ENCODE results near the gene PDSS2. TPM values are rescaled to one million over a fixed set of nuclear protein-coding genes. Genes with fewer than 3 reads are reported as not detected.
A peak's percentile ranks its signal among the peaks of the same experiment; 100 is the strongest.
"Not testable (repeated sequence)": the region's sequence is repeated elsewhere in the genome, so short reads cannot be mapped to it uniquely, and the experiment has no call there.

Gene PDSS2
- total RNA-seq, 8 experiments from 2014 or later, result 6.8 to 14.4 (median 8.7) TPM

DNA sequence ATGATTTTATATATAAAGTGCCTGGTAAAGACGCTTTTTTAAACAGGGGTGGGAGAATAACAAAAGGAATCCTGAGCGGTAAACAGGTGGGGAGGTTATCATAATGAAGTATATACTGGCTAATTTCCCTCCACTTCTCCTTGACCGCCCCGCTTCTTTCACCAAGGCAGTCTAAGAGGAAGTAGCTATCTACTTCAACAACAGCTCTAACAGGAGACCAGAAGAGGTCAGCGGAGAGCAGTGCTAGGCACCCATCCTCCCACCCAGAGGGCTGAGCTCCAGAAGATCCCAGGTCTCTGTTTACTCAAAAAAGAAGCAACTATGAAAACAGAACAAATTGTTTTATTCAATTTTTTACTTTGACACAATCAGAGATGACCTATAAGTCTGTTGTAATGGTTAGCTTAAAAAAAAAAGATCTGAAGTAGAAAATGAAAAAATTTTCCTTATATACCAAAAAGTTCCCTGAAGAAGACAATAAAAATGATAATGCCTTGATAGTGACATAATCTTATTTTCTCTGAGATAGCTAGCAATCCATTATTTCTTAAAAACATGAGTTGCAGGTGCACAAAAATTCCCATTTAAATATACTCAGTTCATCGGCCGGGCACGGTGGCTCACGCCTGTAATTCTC is 141.1 kb downstream of the PDSS2 start:
- ATAC-seq (replicated peaks in 6 of 8), result peak; percentile 53 to 98 (median 72)
- no peak overlapping the region for H3K4me3 ChIP-seq
- WGBS, 10 experiments, result 30 to 83% (median 70%) methylated on average over 1 to 8 of the region's 9 CpGs; no CpG with 5 or more reads in 1 of the 10 experiments
- in situ Hi-C loops (cut with MboI; ENCODE audit: low pct_unique_long_range_greater_than_20kb in 2 of 9, low sequenced_read_pairs in 9 of 9, unreplicated experiment in 9 of 9), result loop anchor here in 1 of 9 experiments (25.0 kb wide), 1 partner anchor 344 kb away; no protein-coding TSS in a partner anchor
- no peak overlapping the region for H3K27ac ChIP-seq
- H3K4me1 ChIP-seq (replicated peaks in 1 of 2), result peaks cover 0 to 5% of the 10 kb centered on the region in 2 donors

DNA sequence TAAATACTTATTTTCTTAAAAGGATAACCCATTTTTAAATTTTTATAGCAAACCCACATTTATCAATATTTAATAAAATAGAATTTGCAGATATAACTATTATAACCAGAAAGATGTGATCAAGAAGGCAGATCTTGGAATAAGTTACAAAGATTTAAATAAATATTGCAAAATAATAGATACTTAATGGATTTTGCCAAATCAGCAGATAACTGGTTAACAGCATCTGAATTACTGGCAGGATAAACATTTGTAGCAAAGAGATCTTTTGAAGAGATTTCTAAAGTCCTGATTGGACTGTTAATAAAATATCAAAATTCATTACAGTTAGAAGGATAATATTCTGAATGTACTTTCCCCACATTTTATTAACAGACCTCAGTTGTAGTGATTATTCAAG is 144.2 kb downstream of the PDSS2 start:
- Histone ChIP-seq H3K4me3 (no peak overlapping the region), H3K4me1 (replicated peaks in 1 of 2) (peaks cover 0 to 5% of the 10 kb centered on the region in 2 donors), H3K27ac (no peak overlapping the region)
- in situ Hi-C loops (cut with MboI; ENCODE audit: low pct_unique_long_range_greater_than_20kb in 2 of 9, low sequenced_read_pairs in 9 of 9, unreplicated experiment in 9 of 9), result loop anchor here in 1 of 9 experiments (25.0 kb wide), 1 partner anchor 347 kb away; no protein-coding TSS in a partner anchor
- no peak for ATAC-seq (replicated peaks in 6 of 8)

DNA sequence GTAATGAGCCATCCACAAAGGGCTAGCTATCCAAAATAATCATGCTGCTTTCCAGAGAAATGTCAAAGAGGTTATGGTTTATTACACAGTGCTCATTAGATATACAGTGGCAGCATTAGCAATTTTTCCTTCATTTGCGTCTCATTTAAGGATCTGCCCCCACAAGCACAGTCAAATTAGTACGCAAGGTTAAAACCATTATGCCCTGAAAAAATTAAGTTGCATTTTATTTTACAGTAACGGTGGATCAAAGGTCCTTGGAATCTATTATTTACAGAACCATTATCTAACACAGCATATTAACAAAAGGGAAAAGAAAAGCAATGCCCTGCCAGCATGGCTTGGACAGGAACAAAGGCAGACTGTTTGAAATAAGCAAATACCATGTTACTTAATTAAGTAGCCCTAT is 144.8 kb downstream of the PDSS2 start:
- Histone ChIP-seq H3K27ac (no peak overlapping the region), H3K4me3 (no peak overlapping the region), H3K4me1 (replicated peaks in 1 of 2) (peaks cover 0 to 5% of the 10 kb centered on the region in 2 donors)
- ATAC-seq (replicated peaks in 6 of 8), result peak in 3 of 8 experiments; percentile 35 to 51 (median 44)
- in situ Hi-C loops (cut with MboI; ENCODE audit: low pct_unique_long_range_greater_than_20kb in 2 of 9, low sequenced_read_pairs in 9 of 9, unreplicated experiment in 9 of 9), result loop anchor here in 1 of 9 experiments (25.0 kb wide), 1 partner anchor 348 kb away; no protein-coding TSS in a partner anchor
- WGBS, 10 experiments, result 56 to 100% (median 73%) methylated on average over 1 to 3 of the region's 3 CpGs

DNA sequence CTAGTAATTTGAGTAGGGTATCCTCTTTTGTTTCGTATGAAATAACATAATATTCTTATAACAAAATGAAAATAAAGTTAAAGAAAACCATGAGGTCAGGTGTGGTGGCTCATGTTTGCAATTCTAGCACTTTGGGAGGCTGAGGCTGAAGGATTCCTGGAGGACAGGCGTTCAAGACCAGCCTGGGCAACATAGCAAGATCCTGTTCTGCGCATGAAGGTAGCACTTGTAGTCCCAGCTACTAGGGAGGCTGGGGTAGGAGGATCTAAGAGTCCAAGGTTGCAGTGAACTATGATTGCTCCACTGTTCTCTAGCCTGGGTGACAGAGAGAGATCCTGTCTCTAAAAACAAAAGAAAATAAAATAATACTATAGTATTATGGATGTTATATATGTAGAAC is 145.6 kb downstream of the PDSS2 start:
- 79 to 100% (median 94%) methylated on average over 2 to 3 of the region's 3 CpGs; no CpG with 5 or more reads in 3 of the 10 experiments for WGBS, 10 experiments
- in situ Hi-C loops (cut with MboI; ENCODE audit: low pct_unique_long_range_greater_than_20kb in 2 of 9, low sequenced_read_pairs in 9 of 9, unreplicated experiment in 9 of 9), result loop anchor here in 1 of 9 experiments (25.0 kb wide), 1 partner anchor 349 kb away; no protein-coding TSS in a partner anchor
- H3K4me1 ChIP-seq (replicated peaks in 1 of 2), result peaks cover 0 to 5% of the 10 kb centered on the region in 2 donors
- ATAC-seq (replicated peaks in 6 of 8), result no peak
- no peak overlapping the region for H3K27ac ChIP-seq
- no peak overlapping the region for H3K4me3 ChIP-seq

DNA sequence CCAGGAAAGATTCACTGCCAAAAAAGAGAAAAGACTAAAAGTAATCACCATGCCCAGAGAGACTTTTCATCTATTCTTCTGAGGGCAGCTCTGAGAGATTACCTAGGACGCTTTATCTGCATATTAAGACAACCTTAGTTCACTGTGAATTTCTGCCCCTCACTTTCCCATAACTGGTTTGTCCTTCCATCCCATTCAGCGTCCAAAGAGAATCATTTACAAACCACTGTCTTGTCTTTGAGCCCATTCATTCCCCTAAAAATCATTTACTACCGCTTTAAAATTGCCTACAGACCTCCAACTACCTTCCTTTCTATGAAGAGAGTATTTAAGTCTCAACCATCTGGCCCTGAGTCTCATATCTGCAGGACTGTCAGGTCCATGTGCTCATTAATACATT is 149.0 kb downstream of the PDSS2 start:
- H3K4me3 ChIP-seq, result no peak overlapping the region
- H3K4me1 ChIP-seq (replicated peaks in 1 of 2), result peaks cover 0 to 5% of the 10 kb centered on the region in 2 donors
- ATAC-seq (replicated peaks in 6 of 8), result no peak
- 76 to 100% (median 90%) methylated on average over 1 to 3 of the region's 3 CpGs; no CpG with 5 or more reads in 1 of the 10 experiments for WGBS, 10 experiments
- in situ Hi-C loops (cut with MboI; ENCODE audit: low pct_unique_long_range_greater_than_20kb in 2 of 9, low sequenced_read_pairs in 9 of 9, unreplicated experiment in 9 of 9), result loop anchor here in 1 of 9 experiments (25.0 kb wide), 1 partner anchor 352 kb away; no protein-coding TSS in a partner anchor
- no peak overlapping the region for H3K27ac ChIP-seq

DNA sequence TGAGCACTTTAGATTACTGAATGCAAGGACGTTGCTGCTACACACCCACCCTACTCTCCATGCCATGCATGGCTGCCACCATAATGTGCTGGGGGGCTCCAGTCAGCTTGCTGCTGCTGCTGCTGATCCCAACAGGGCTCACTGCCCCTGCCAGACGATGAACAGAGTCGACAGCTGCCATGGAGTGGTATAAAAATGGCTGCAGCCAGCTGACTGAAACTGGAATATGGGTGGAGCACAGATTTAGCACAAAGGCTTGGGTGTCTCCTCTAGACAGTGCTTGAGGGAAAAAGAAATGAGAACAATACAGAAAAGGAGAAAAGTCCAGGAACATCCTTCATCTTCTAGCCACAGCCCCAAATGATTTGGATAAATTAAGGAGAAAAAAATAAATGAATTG is 150.7 kb downstream of the PDSS2 start:
- 43 to 100% (median 82%) methylated on average over 1 to 3 of the region's 3 CpGs; no CpG with 5 or more reads in 2 of the 10 experiments for WGBS, 10 experiments
- H3K4me1 ChIP-seq (replicated peaks in 1 of 2), result no peaks in the 10 kb centered on the region
- in situ Hi-C loops (cut with MboI; ENCODE audit: low pct_unique_long_range_greater_than_20kb in 2 of 9, low sequenced_read_pairs in 9 of 9, unreplicated experiment in 9 of 9), result loop anchor here in 1 of 9 experiments (25.0 kb wide), 1 partner anchor 354 kb away; no protein-coding TSS in a partner anchor
- ATAC-seq (replicated peaks in 6 of 8), result peak in 4 of 8 experiments; percentile 42 to 76 (median 47)
- H3K4me3 ChIP-seq, result no peak overlapping the region
- H3K27ac ChIP-seq, result no peak overlapping the region

GRCh38 chr6:107305994-107306393 is 153.4 kb downstream of the PDSS2 start:
- WGBS, 10 experiments, result 0 to 100% (median 90%) methylated on average over 1 to 3 of the region's 3 CpGs; no CpG with 5 or more reads in 1 of the 10 experiments
- H3K4me3 ChIP-seq; H3K4me1 ChIP-seq (replicated peaks in 1 of 2); H3K27ac ChIP-seq: not testable (repeated sequence)
- ATAC-seq (replicated peaks in 6 of 8), result peak in 2 of 8 experiments; percentile 52 to 78
- in situ Hi-C loops (cut with MboI; ENCODE audit: low pct_unique_long_range_greater_than_20kb in 2 of 9, low sequenced_read_pairs in 9 of 9, unreplicated experiment in 9 of 9), result loop anchor here in 1 of 9 experiments (25.0 kb wide), 1 partner anchor 356 kb away; no protein-coding TSS in a partner anchor

- Histone ChIP-seq H3K27ac (no peak overlapping the region), H3K4me3 (no peak overlapping the region), H3K4me1 (replicated peaks in 1 of 2) (no peaks in the 10 kb centered on the region)
- ATAC-seq (replicated peaks in 6 of 8), result peak in 1 of 8 experiments; percentile 13
- 86 to 100% (median 98%) methylated on average over 1 to 2 of the region's 2 CpGs; no CpG with 5 or more reads in 2 of the 10 experiments for WGBS, 10 experiments
- in situ Hi-C loops (cut with MboI; ENCODE audit: low pct_unique_long_range_greater_than_20kb in 2 of 9, low sequenced_read_pairs in 9 of 9, unreplicated experiment in 9 of 9), result loop anchor here in 1 of 9 experiments (25.0 kb wide), 1 partner anchor 357 kb away; no protein-coding TSS in a partner anchor
Observed at GRCh38 chr6:107305391-107305790, 154.0 kb downstream of the PDSS2 start.

DNA sequence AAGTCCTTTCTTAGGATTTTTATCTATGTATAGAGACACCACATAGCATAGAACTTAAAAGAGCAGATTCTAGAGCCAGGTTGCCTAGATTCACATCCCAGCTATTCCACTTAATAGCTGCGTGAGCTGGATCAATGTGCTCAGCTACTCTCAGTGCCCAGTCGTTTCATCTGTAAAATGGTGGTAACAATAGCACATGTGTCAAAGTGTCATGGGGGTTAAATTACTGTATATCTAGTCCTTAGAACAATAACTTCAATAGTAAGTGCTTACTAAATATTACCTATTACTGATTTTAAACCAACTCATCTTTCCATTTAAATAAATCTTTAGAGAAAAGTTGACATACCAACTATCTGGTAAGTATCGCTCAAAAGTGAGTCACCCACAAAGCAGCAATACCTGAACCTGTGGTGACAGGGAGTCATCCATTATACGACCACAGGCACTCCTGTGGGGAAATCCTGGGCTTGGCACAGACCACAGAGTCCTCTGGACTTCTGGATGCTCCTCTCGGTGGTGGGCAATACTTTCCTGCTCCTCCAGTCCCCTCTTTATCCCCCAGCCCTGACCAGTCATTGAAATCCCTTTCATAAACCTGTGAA is 154.8 kb downstream of the PDSS2 start:
- H3K4me3 ChIP-seq, result no peak overlapping the region
- WGBS, 10 experiments, result 92 to 100% (median 96%) methylated on average over 1 to 4 of the region's 5 CpGs; no CpG with 5 or more reads in 1 of the 10 experiments
- ATAC-seq (replicated peaks in 6 of 8), result no peak
- no peak overlapping the region for H3K27ac ChIP-seq
- in situ Hi-C loops (cut with MboI; ENCODE audit: low pct_unique_long_range_greater_than_20kb in 2 of 9, low sequenced_read_pairs in 9 of 9, unreplicated experiment in 9 of 9), result loop anchor here in 1 of 9 experiments (25.0 kb wide), 1 partner anchor 358 kb away; no protein-coding TSS in a partner anchor
- H3K4me1 ChIP-seq (replicated peaks in 1 of 2), result no peaks in the 10 kb centered on the region

GRCh38 chr6:107293350-107293749 is 166.0 kb downstream of the PDSS2 start:
- WGBS, 10 experiments, result 25 to 100% (median 71%) methylated on average over 1 to 4 of the region's 4 CpGs; no CpG with 5 or more reads in 1 of the 10 experiments
- peak overlapping the region; percentile 4 to 19 (median 9) for H3K4me3 ChIP-seq

GRCh38 chr6:107292715-107293271 is 166.6 kb downstream of the PDSS2 start:
- peaks cover 20 to 26% of the 10 kb centered on the region in 2 donors for H3K4me1 ChIP-seq (replicated peaks in 1 of 2)
- in situ Hi-C loops (cut with MboI; ENCODE audit: low pct_unique_long_range_greater_than_20kb in 2 of 9, low sequenced_read_pairs in 9 of 9, unreplicated experiment in 9 of 9), result no loop called here
- peak in 5 of 8 experiments; percentile 97 to 99 (median 97) for ATAC-seq (replicated peaks in 6 of 8)
- 27 to 100% (median 56%) methylated on average over 2 to 6 of the region's 6 CpGs; no CpG with 5 or more reads in 4 of the 10 experiments for WGBS, 10 experiments
- peak overlapping the region; percentile 4 to 19 (median 11) for H3K4me3 ChIP-seq
- H3K27ac ChIP-seq, result peak overlapping the region in 1 of 2 donors; percentile 39

More at GRCh38 chr6:107293350-107293749, 166.0 kb downstream of the PDSS2 start:
- ATAC-seq (replicated peaks in 6 of 8), result peak in 5 of 8 experiments; percentile 37 to 55 (median 51)
- Histone ChIP-seq H3K27ac (peak overlapping the region in 1 of 2 donors; percentile 39), H3K4me1 (replicated peaks in 1 of 2) (peaks cover 20 to 26% of the 10 kb centered on the region in 2 donors)
- in situ Hi-C loops (cut with MboI; ENCODE audit: low pct_unique_long_range_greater_than_20kb in 2 of 9, low sequenced_read_pairs in 9 of 9, unreplicated experiment in 9 of 9), result no loop called here

GRCh38 chr6:107290491-107290890 is 168.9 kb downstream of the PDSS2 start:
- ATAC-seq (replicated peaks in 6 of 8), result no peak

More at GRCh38 chr6:107290491-107290890, 168.9 kb downstream of the PDSS2 start:
- in situ Hi-C loops (cut with MboI; ENCODE audit: low pct_unique_long_range_greater_than_20kb in 2 of 9, low sequenced_read_pairs in 9 of 9, unreplicated experiment in 9 of 9), result no loop called here
- 30 to 100% (median 61%) methylated on average over 1 to 3 of the region's 3 CpGs for WGBS, 10 experiments
- Histone ChIP-seq H3K4me1 (replicated peaks in 1 of 2) (peaks cover 20 to 26% of the 10 kb centered on the region in 2 donors), H3K27ac (no peak overlapping the region), H3K4me3 (no peak overlapping the region)

Data from motor neuron (in vitro differentiated cells).